Natural killer cell (primary cell): ENCODE data around the gene SUPT7L. TPM values are rescaled to one million over a fixed set of nuclear protein-coding genes. Genes with fewer than 3 reads are reported as not detected.

ENCODE experiments used
- ATAC-seq, 3 donors: fragments of 150-1000 bp in 2 of 3; fragments of 200-7000 bp in 1 of 3; cut with Tn5 transposase; 1 replicate in 1 of 3; 2 replicates in 2 of 3; pipeline ENCODE4 v1.10.0; 2021; ENCODE audit warnings: mild to moderate bottlenecking in 2 of 3, moderate library complexity in 2 of 3
- DNase-seq, 2 donors: peaks; one replicate each; pipeline versions ENCODE4 v3.0.0 to v3.0.0-alpha.2; 2013 to 2021; ENCODE audit warnings: mixed read lengths in 1 of 2
- H3K27ac ChIP-seq: one replicate; pipeline ENCODE4 v1.5.1; 2013; ENCODE audit warnings: mild to moderate bottlenecking, low read length
- H3K27me3 ChIP-seq: one replicate; pipeline ENCODE4 v1.6.1; 2013; ENCODE audit warnings: low read length; ENCODE audit not compliant: control insufficient read depth, insufficient read depth
- H3K36me3 ChIP-seq: one replicate; pipeline ENCODE4 v1.6.1; 2013; ENCODE audit warnings: low read length; ENCODE audit not compliant: control insufficient read depth, insufficient read depth
- H3K4me1 ChIP-seq: one replicate; pipeline ENCODE4 v1.6.1; 2013; ENCODE audit warnings: low read length; ENCODE audit not compliant: control insufficient read depth, insufficient read depth
- H3K4me3 ChIP-seq: one replicate; pipeline ENCODE4 v1.5.1; 2013; ENCODE audit warnings: low read length
- H3K9me3 ChIP-seq: one replicate; pipeline ENCODE4 v1.6.1; 2013; ENCODE audit warnings: low read length; ENCODE audit not compliant: control insufficient read depth, insufficient read depth
- H3K27ac Mint-ChIP-seq, 2 donors: one replicate each; pipeline ENCODE4 v1.8.0; 2022; ENCODE audit warnings: mild to moderate bottlenecking in 2 of 2, mixed read lengths in 2 of 2, moderate library complexity in 1 of 2
- H3K27me3 Mint-ChIP-seq, 2 donors: one replicate each; pipeline ENCODE4 v1.8.0; 2022; ENCODE audit warnings: low read depth in 2 of 2, mixed read lengths in 2 of 2
- H3K36me3 Mint-ChIP-seq: one replicate; pipeline ENCODE4 v1.8.0; 2022; ENCODE audit warnings: mixed read lengths
- H3K4me1 Mint-ChIP-seq, 2 donors: one replicate each; pipeline ENCODE4 v1.8.0; 2022; ENCODE audit warnings: mixed read lengths in 2 of 2
- H3K4me3 Mint-ChIP-seq: one replicate; pipeline ENCODE4 v1.8.0; 2022; ENCODE audit warnings: mild to moderate bottlenecking, moderate library complexity, mixed read lengths
- H3K9me3 Mint-ChIP-seq, 2 donors: one replicate each; pipeline ENCODE4 v1.8.0; 2022; ENCODE audit warnings: mixed read lengths in 2 of 2
- WGBS: methylation state at CpG from one replicate; pipeline ENCODE4 v1.1.7; 2013; ENCODE audit warnings: missing lambda C conversion rate; ENCODE audit not compliant: insufficient coverage; 5-methylcytosine and 5-hydroxymethylcytosine counted together
- intact Hi-C: fragments of 100-400 bp; cut with micrococcal nuclease; formaldehyde crosslinking; loops from one replicate; pipeline ENCODE4 v1.14.2; 2022
- total RNA-seq, 4 donors: library from RNA; stranded (reverse); fragments of 120-200 nt in 1 of 4; gene quantifications; one replicate each; pipeline versions ENCODE4 v1.2.3 to v1.2.4, GENCODE V29; 2013 to 2022
- TF ChIP-seq, protein P1 (sequence below): fragments of 200-600 bp; IDR thresholded peaks from one replicate; pipeline ENCODE4 v1.8.0; 2022; ENCODE audit warnings: antibody characterized with exemption

Gene SUPT7L
- total RNA-seq, 3 donors from 2014 or later (not counting 1 experiment from before 2014, with no cell fraction given) = 52.2 to 53.7 (median 52.8) TPM

DNA sequence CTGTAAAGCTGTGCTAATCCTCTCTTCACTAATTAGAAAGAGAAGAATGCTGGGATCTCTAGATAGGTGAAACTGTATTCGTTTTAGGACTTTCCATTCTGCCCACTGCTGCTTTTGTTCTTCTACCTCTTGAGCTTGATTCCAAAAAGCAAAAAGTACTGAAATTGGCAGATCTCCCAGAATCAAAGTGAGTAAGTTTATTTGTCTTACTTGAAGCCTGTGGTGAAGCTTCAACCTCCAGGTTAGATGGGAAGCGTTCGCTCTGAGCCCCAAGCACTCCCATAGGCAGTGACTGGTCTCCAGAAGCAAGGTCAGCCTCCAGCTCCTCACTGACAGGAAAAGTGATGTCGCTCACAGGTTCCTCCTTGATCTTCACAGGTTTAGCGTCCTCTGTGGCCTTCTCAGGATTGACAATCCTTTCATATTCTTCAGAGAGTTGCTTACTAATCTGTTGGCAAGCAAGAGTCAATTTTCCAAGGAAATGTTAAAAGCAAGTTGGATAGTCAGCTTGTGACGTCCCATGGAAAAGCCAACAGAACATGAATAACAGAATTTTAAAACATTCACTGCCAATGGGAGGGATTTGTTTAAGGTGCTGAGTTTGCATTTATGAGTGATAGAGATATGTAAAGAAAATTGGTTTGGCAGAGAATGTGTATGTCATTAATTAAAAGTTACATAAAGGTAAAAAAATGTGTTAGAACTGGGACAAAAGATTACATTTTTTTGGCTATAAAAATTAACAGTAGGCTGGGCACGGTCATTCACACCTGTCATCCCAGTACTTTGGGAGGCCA is 8.1 kb downstream of the SUPT7L start:
- Mint-ChIP-seq H3K36me3 (peaks cover 17% of the 10 kb centered on the region), H3K27ac (no peak overlapping the region), H3K27me3 (no peaks in the 10 kb centered on the region), H3K4me1 (peaks cover 0 to 19% of the 10 kb centered on the region in 2 donors), H3K4me3 (no peak overlapping the region), H3K9me3 (no peaks in the 10 kb centered on the region)
- ATAC-seq (no peak), DNase-seq (no peak)
- Histone ChIP-seq H3K4me1 (no peaks in the 10 kb centered on the region), H3K27ac (no peak overlapping the region), H3K27me3 (no peaks in the 10 kb centered on the region), H3K9me3 (no peaks in the 10 kb centered on the region), H3K4me3 (no peak overlapping the region), H3K36me3 (peaks cover 77% of the 10 kb centered on the region)
- intact Hi-C loops = no loop called here
- 97% methylated on average over 7 of the region's 7 CpGs for whole genome bisulfite sequencing
- TF ChIP-seq, protein P1, sequence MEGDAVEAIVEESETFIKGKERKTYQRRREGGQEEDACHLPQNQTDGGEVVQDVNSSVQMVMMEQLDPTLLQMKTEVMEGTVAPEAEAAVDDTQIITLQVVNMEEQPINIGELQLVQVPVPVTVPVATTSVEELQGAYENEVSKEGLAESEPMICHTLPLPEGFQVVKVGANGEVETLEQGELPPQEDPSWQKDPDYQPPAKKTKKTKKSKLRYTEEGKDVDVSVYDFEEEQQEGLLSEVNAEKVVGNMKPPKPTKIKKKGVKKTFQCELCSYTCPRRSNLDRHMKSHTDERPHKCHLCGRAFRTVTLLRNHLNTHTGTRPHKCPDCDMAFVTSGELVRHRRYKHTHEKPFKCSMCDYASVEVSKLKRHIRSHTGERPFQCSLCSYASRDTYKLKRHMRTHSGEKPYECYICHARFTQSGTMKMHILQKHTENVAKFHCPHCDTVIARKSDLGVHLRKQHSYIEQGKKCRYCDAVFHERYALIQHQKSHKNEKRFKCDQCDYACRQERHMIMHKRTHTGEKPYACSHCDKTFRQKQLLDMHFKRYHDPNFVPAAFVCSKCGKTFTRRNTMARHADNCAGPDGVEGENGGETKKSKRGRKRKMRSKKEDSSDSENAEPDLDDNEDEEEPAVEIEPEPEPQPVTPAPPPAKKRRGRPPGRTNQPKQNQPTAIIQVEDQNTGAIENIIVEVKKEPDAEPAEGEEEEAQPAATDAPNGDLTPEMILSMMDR = no peak

DNA sequence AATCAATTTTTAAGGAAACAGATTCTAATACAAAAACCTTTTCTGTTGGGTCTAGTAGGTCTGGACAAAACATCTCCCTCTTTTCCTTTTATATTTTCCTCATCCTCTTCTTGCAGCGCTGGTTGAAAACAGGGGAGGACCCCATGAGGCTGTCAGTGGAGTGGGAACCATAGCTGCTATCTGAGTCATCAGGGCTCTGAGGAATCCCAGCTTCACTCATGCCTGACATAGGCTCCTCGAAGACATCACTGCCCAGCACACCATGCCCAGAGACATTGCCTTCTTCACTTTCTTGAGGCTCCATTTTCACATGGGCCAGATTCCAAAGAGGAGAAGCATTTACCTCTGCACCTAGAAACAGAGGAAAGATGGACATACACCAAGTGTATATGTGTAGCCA is 10.0 kb downstream of the SUPT7L start:
- no peak for ATAC-seq
- TF ChIP-seq, protein P1 = no peak
- Histone ChIP-seq H3K4me3 (no peak overlapping the region), H3K27me3 (no peaks in the 10 kb centered on the region), H3K4me1 (no peaks in the 10 kb centered on the region), H3K36me3 (peaks cover 75% of the 10 kb centered on the region), H3K27ac (no peak overlapping the region), H3K9me3 (no peaks in the 10 kb centered on the region)
- Mint-ChIP-seq H3K4me3 (no peak overlapping the region), H3K36me3 (peaks cover 25% of the 10 kb centered on the region), H3K27ac (peak overlapping the region; percentile 5 to 85), H3K4me1 (peaks cover 0 to 7% of the 10 kb centered on the region in 2 donors), H3K27me3 (no peaks in the 10 kb centered on the region), H3K9me3 (no peaks in the 10 kb centered on the region)
- intact Hi-C loops = no loop called here
- WGBS = 97% methylated on average over 2 of the region's 2 CpGs
- no peak for DNase-seq

DNA sequence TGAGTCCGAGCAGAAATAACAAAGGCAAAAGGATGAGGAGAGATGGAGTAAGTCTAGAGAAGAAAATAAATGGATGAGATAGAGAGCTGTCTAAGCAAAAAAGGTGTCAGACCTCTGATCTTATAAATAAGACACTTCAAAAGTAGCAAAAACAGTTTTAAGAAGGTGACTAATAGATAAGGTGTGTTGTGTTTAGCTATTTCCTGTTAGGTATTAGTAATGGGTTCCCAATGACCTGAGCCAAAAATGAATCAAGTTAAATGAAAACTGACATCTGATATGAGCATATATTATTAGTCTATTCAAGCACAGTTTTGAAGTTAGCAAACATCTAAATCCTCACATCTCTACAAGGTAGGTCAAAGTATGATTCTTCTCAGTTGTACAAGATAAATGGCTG is 10.6 kb downstream of the SUPT7L start:
- Mint-ChIP-seq H3K27ac (no peak overlapping the region), H3K9me3 (no peaks in the 10 kb centered on the region), H3K36me3 (peaks cover 26% of the 10 kb centered on the region), H3K4me3 (no peak overlapping the region), H3K27me3 (no peaks in the 10 kb centered on the region), H3K4me1 (peaks cover 0 to 7% of the 10 kb centered on the region in 2 donors)
- H3K4me1 ChIP-seq = no peaks in the 10 kb centered on the region
- intact Hi-C loops = no loop called here
- 100% methylated on average over 1 of the region's 1 CpG for WGBS
- no peak overlapping the region for H3K4me3 ChIP-seq
- DNase-seq (no peak), ATAC-seq (no peak)
- TF ChIP-seq, protein P1 = no peak
- H3K27ac ChIP-seq = no peak overlapping the region
- H3K9me3 ChIP-seq = no peaks in the 10 kb centered on the region
- peaks cover 81% of the 10 kb centered on the region for H3K36me3 ChIP-seq
- no peaks in the 10 kb centered on the region for H3K27me3 ChIP-seq

DNA sequence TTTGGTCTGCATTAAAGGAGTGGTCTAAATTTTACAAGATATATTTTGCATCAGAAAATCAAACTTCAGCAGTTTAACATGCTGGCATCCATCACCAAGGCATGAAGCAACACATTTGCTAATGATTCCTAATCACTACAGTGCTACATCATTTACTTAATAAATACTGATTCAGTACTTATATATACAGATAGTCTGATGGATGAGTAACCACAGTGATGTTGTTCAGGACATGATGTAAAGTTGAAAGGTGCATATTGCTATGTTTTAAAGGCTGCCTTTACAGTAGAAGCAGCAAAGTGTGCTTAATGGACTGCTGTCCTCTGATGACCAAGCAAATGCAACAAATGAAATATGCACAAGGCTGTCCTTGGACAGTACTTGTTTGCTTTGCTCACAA is 11.1 kb downstream of the SUPT7L start:
- peaks cover 0 to 7% of the 10 kb centered on the region in 2 donors for H3K4me1 Mint-ChIP-seq
- Histone ChIP-seq H3K27me3 (no peaks in the 10 kb centered on the region), H3K4me1 (no peaks in the 10 kb centered on the region), H3K36me3 (peaks cover 82% of the 10 kb centered on the region), H3K9me3 (no peaks in the 10 kb centered on the region), H3K27ac (no peak overlapping the region), H3K4me3 (no peak overlapping the region)
- intact Hi-C loops = no loop called here
- no peaks in the 10 kb centered on the region for H3K9me3 Mint-ChIP-seq
- no peak overlapping the region for H3K4me3 Mint-ChIP-seq
- H3K27ac Mint-ChIP-seq = no peak overlapping the region
- H3K27me3 Mint-ChIP-seq = no peaks in the 10 kb centered on the region
- TF ChIP-seq, protein P1 = no peak
- no peak for ATAC-seq
- DNase-seq = no peak
- peaks cover 30% of the 10 kb centered on the region for H3K36me3 Mint-ChIP-seq
